ENCODE results near the gene MGLL. TPM values are rescaled to one million over a fixed set of nuclear protein-coding genes. Genes with fewer than 3 reads are reported as not detected.

Gene MGLL
- polyA plus RNA-seq, 1 experiment: 108 TPM

DNA sequence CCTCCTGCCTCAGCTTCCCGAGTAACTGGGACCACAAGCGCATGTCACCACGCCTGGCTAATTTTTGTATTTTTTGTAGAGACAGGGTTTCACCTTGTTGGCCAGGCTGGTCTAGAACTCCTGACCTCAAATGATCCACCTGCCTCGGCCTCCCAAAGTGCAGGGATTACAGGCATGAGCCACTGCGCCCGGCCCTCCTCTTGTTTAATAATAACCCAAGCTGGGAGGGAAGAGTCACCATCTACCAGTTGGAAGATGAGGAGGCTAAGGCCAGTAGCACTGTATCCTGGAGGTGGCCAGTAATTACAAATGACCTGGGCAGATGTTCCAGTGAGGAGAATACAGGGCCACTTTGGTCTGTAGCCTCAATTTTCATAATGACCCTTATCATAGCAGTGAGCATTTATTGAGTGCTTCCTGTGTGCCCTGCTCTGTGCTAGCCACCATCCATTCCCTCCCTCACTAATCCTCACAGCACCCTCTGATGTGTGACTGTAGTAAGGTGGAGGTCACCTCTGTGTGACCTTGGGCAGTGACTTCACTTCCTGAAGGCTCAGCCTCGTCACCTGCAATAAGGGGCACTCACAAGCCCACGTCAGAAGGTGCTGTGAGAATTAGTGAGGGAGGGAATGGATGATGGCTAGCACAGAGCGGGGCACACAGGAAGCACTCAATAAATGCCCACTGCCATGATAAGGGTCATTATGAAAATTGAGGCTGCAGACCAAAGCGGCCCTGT lies 85.3 kb downstream of the MGLL start:
- Histone ChIP-seq H3K4me3 (ENCODE audit: low read depth, low read length) (no peak overlapping the region), H3K36me3 (ENCODE audit: control insufficient read depth, insufficient read depth, low read length) (no peaks in the 10 kb centered on the region; the same call in none of the 2 replicates), H3K27me3 (ENCODE audit: control insufficient read depth, insufficient read depth, low read length) (no peaks in the 10 kb centered on the region)
- ChIA-PET POLR2A (interaction anchor here (0.7 kb wide), 1 partner anchor 34 kb away, joined by 5 read pairs; no protein-coding TSS in a partner anchor), CTCF (interaction anchor here (0.9 to 1.9 kb wide), 3 partner anchors 10 to 40 kb away, joined by 3 to 7 read pairs (median 3); no protein-coding TSS in a partner anchor)
- no peak for DNase-seq (ENCODE audit: low read depth)
- TF ChIP-seq, protein P1, sequence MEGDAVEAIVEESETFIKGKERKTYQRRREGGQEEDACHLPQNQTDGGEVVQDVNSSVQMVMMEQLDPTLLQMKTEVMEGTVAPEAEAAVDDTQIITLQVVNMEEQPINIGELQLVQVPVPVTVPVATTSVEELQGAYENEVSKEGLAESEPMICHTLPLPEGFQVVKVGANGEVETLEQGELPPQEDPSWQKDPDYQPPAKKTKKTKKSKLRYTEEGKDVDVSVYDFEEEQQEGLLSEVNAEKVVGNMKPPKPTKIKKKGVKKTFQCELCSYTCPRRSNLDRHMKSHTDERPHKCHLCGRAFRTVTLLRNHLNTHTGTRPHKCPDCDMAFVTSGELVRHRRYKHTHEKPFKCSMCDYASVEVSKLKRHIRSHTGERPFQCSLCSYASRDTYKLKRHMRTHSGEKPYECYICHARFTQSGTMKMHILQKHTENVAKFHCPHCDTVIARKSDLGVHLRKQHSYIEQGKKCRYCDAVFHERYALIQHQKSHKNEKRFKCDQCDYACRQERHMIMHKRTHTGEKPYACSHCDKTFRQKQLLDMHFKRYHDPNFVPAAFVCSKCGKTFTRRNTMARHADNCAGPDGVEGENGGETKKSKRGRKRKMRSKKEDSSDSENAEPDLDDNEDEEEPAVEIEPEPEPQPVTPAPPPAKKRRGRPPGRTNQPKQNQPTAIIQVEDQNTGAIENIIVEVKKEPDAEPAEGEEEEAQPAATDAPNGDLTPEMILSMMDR (IDR thresholded peaks at IDR 0.05; ENCODE audit: insufficient read depth, low read depth, low read length): no peak

GRCh38 chr3:127735767-127736693 lies 86.3 kb downstream of the MGLL start:
- ChIA-PET POLR2A (interaction anchor here (0.7 kb wide), 2 partner anchors 35 to 86 kb away, joined by 4 to 5 read pairs; partner anchors contain the start of gene MGLL), CTCF (interaction anchor here (0.7 to 1.9 kb wide), 6 partner anchors 8 to 207 kb away, joined by 3 to 7 read pairs (median 4); no protein-coding TSS in a partner anchor)
- Histone ChIP-seq H3K36me3 (ENCODE audit: control insufficient read depth, insufficient read depth, low read length) (no peaks in the 10 kb centered on the region; the same call in none of the 2 replicates), H3K27me3 (ENCODE audit: control insufficient read depth, insufficient read depth, low read length) (no peaks in the 10 kb centered on the region), H3K4me3 (ENCODE audit: low read depth, low read length) (no peak overlapping the region)
- TF ChIP-seq, protein P1 (IDR thresholded peaks at IDR 0.05; ENCODE audit: insufficient read depth, low read depth, low read length): no peak
- no peak for DNase-seq (ENCODE audit: low read depth)

DNA sequence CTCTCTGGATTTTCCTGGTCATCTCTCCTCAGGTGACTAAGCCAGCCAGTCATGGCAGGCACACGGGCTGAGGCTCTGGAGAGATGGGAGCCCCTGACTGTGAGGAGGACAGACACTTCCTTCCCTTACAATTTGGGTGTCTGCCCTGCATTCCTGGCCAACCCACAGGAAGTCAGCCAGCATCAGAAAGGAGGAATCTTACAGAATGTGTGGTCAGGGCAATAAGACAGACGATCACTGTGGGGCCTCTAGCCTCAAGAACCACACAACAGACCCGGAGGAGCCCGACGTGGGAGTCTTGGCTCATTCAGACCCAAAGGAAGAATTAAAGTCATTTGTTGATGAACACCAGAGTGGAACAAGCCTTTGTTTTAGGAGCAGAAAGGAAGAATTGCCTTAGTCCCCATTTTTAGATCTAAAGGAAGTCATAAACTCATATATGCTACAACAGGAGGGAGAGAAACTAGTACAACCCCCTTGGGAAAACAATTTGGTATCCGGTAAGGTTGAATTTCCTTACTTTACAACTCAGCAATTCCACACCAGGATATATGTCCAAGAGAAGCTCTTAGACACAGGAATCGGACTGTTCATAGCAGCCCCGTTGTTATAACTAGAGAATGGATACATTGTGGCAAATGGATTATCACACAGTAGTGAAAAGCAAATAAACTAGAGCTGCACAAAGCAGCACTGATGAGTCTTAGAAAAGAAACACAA lies 87.4 kb downstream of the MGLL start:
- POLR2A ChIA-PET: no interaction called here

DNA sequence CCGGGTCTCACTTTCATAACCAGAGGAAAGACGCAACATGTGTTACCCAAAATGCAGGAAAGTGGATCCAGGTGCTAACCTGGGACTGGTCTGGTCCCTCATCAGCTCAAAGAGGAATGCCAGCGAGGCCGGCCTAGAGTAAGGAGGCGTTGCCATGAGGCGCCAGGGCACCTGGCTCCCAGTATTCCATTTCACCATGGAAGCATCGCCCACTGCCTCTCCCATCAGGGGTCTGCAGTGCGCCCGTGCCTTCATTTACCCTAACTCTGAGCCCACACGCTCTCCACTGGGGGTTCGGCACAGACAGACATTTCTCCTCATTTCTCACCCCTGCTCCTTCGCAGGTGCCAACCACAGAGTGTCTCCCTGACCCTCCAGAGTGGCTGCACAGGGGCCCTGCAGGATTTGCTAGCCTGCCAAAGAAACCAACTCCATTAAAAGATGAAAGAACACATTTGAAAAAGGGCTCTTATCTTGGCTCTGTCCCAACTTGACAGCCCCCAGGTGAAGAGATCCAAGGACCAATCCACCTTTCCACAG lies 88.1 kb downstream of the MGLL start:
- Histone ChIP-seq H3K4me3 (ENCODE audit: low read depth, low read length) (no peak overlapping the region), H3K27me3 (ENCODE audit: control insufficient read depth, insufficient read depth, low read length) (no peaks in the 10 kb centered on the region), H3K36me3 (ENCODE audit: control insufficient read depth, insufficient read depth, low read length) (0 out of 2 replicates have a peak, but pooled peaks cover 2% of the 10 kb centered on the region)
- TF ChIP-seq, protein P1 (IDR thresholded peaks at IDR 0.05; ENCODE audit: insufficient read depth, low read depth, low read length): no peak
- no peak for DNase-seq (ENCODE audit: low read depth)
- ChIA-PET CTCF (no interaction called here), POLR2A (no interaction called here)

More for the DNA sequence above, 87.4 kb downstream of the MGLL start:
- TF ChIP-seq, protein P1 (IDR thresholded peaks at IDR 0.05; ENCODE audit: insufficient read depth, low read depth, low read length): no peak
- CTCF ChIA-PET: interaction anchor here (0.8 to 1.9 kb wide), 2 partner anchors 9 to 38 kb away, joined by 3 to 7 read pairs; no protein-coding TSS in a partner anchor
- Histone ChIP-seq H3K36me3 (ENCODE audit: control insufficient read depth, insufficient read depth, low read length) (0 out of 2 replicates have a peak, but pooled peaks cover 2% of the 10 kb centered on the region), H3K4me3 (ENCODE audit: low read depth, low read length) (no peak overlapping the region), H3K27me3 (ENCODE audit: control insufficient read depth, insufficient read depth, low read length) (no peaks in the 10 kb centered on the region)
- DNase-seq (ENCODE audit: low read depth): peak; percentile 94

Measured in BJ (cell line).